Esophagus mucosa (tissue), 1 donor: Measurements from ENCODE around the gene CDK19. TPM values are rescaled to one million over a fixed set of nuclear protein-coding genes. Genes with fewer than 3 reads are reported as not detected.

Experiments
- ATAC-seq: fragments of 200-7000 bp; cut with Tn5 transposase; one replicate; pipeline ENCODE4 v1.9.1; 2020
- total RNA-seq: library from RNA; stranded (reverse); gene quantifications from one replicate; pipeline ENCODE4 v1.2.4, GENCODE V29; 2023
- donor health status: DM: yes; HTN: yes; CAD: no.

The CDK19 gene
- total RNA-seq, 1 donor from 2014 or later = 19.1 TPM

GRCh38 chr6:110573136-110573535, 242.1 kb downstream of the CDK19 start:
- no peak for ATAC-seq

- peak; percentile 36 for ATAC-seq
Observed at GRCh38 chr6:110567957-110568696, 247.1 kb downstream of the CDK19 start.

- no peak for ATAC-seq
Observed at GRCh38 chr6:110566346-110567125, 248.7 kb downstream of the CDK19 start.

GRCh38 chr6:110564703-110565421, 250.4 kb downstream of the CDK19 start:
- no peak for ATAC-seq

- no peak for ATAC-seq
Observed at GRCh38 chr6:110563711-110564110, 251.6 kb downstream of the CDK19 start.

- no peak for ATAC-seq
Observed at GRCh38 chr6:110562316-110562915, 252.9 kb downstream of the CDK19 start.

GRCh38 chr6:110561696-110562095, 253.6 kb downstream of the CDK19 start:
- ATAC-seq = no peak

- ATAC-seq = no peak
Observed at GRCh38 chr6:110561008-110561396, 254.3 kb downstream of the CDK19 start.

- ATAC-seq = no peak
Observed at GRCh38 chr6:110560239-110561007, 254.8 kb downstream of the CDK19 start.

Other genes starting within 250 kb of the CDK19 start
- gene AMD1, start 59.3 kb upstream of the CDK19 start, total RNA-seq = 80.8 TPM
- gene GTF3C6, start 143.2 kb upstream of the CDK19 start, total RNA-seq = 71.8 TPM
- 19.8 TPM for gene RPF2, start 166.6 kb upstream of the CDK19 start, total RNA-seq